ENCODE data around the gene LPP.
A peak's percentile ranks its signal among the peaks of the same experiment; 100 is the strongest.

The LPP gene

GRCh38 chr3:188239035-188239434 is 85.1 kb downstream of the LPP start:
- no peaks in the 10 kb centered on the region for H3K36me3 ChIP-seq (ENCODE audit: low read length)
- peaks cover 94% of the 10 kb centered on the region for H3F3A ChIP-seq (ENCODE audit: insufficient read depth)
- no peaks in the 10 kb centered on the region for H3K27me3 ChIP-seq (ENCODE audit: low read length)
- peaks cover 3% of the 10 kb centered on the region; the same call in 1 of the 2 replicates for H3K79me2 ChIP-seq (ENCODE audit: insufficient read depth, low read length)
- peak overlapping the region; percentile 99 for H3K27ac ChIP-seq (ENCODE audit: low read depth, low read length)
- no peaks in the 10 kb centered on the region for H4K20me1 ChIP-seq (ENCODE audit: low read depth, low read length)
- H2AFZ ChIP-seq (ENCODE audit: low read depth, low read length, severe bottlenecking) = no peak overlapping the region
- H3K9me3 ChIP-seq (ENCODE audit: insufficient read depth, low read length) = no peaks in the 10 kb centered on the region
- TF ChIP-seq CTCF (IDR thresholded peaks at IDR 0.05; ENCODE audit: insufficient read depth, low read length, poor library complexity, severe bottlenecking) (no peak), EZH2phosphoT487 (conservative IDR thresholded peaks at IDR 0.05; ENCODE audit: low read length) (no peak)
- peak overlapping the region; percentile 68 for H3K9ac ChIP-seq (ENCODE audit: low read length)
- no peaks in the 10 kb centered on the region for H3K9me2 ChIP-seq (replicated peaks; ENCODE audit: insufficient read depth, low read length)
- H3K4me2 ChIP-seq (ENCODE audit: low read depth, low read length, poor library complexity, severe bottlenecking) = peak overlapping the region; percentile 85
- H3K4me3 ChIP-seq (ENCODE audit: insufficient read depth, low read length, poor library complexity, severe bottlenecking) = no peak overlapping the region

GRCh38 chr3:188239577-188239976 is 85.6 kb downstream of the LPP start:
- Histone ChIP-seq H3K27me3 (ENCODE audit: low read length) (no peaks in the 10 kb centered on the region), H3K36me3 (ENCODE audit: low read length) (no peaks in the 10 kb centered on the region), H2AFZ (ENCODE audit: low read depth, low read length, severe bottlenecking) (no peak overlapping the region), H3K9me3 (ENCODE audit: insufficient read depth, low read length) (no peaks in the 10 kb centered on the region), H3K27ac (ENCODE audit: low read depth, low read length) (peak overlapping the region; percentile 99), H3K4me3 (ENCODE audit: insufficient read depth, low read length, poor library complexity, severe bottlenecking) (peak overlapping the region; percentile 43), H3K79me2 (ENCODE audit: insufficient read depth, low read length) (peaks cover 3% of the 10 kb centered on the region; the same call in 1 of the 2 replicates), H3K9ac (ENCODE audit: low read length) (peak overlapping the region; percentile 68), H4K20me1 (ENCODE audit: low read depth, low read length) (no peaks in the 10 kb centered on the region), H3K9me2 (replicated peaks; ENCODE audit: insufficient read depth, low read length) (no peaks in the 10 kb centered on the region), H3K4me2 (ENCODE audit: low read depth, low read length, poor library complexity, severe bottlenecking) (peak overlapping the region; percentile 85), H3F3A (ENCODE audit: insufficient read depth) (peaks cover 96% of the 10 kb centered on the region)
- TF ChIP-seq EZH2phosphoT487 (conservative IDR thresholded peaks at IDR 0.05; ENCODE audit: low read length) (no peak), CTCF (IDR thresholded peaks at IDR 0.05; ENCODE audit: insufficient read depth, low read length, poor library complexity, severe bottlenecking) (no peak)

- Histone ChIP-seq H2AFZ (ENCODE audit: low read depth, low read length, severe bottlenecking) (no peak overlapping the region), H3K4me3 (ENCODE audit: insufficient read depth, low read length, poor library complexity, severe bottlenecking) (peak overlapping the region; percentile 43), H3K36me3 (ENCODE audit: low read length) (no peaks in the 10 kb centered on the region), H3K9me2 (replicated peaks; ENCODE audit: insufficient read depth, low read length) (no peaks in the 10 kb centered on the region), H3K9ac (ENCODE audit: low read length) (peak overlapping the region; percentile 68), H3K27me3 (ENCODE audit: low read length) (no peaks in the 10 kb centered on the region), H3F3A (ENCODE audit: insufficient read depth) (peaks cover 90% of the 10 kb centered on the region), H3K27ac (ENCODE audit: low read depth, low read length) (peak overlapping the region; percentile 99), H3K79me2 (ENCODE audit: insufficient read depth, low read length) (peaks cover 3% of the 10 kb centered on the region; the same call in 1 of the 2 replicates), H4K20me1 (ENCODE audit: low read depth, low read length) (no peaks in the 10 kb centered on the region), H3K9me3 (ENCODE audit: insufficient read depth, low read length) (no peaks in the 10 kb centered on the region), H3K4me2 (ENCODE audit: low read depth, low read length, poor library complexity, severe bottlenecking) (peak overlapping the region; percentile 85)
- TF ChIP-seq EZH2phosphoT487 (conservative IDR thresholded peaks at IDR 0.05; ENCODE audit: low read length) (no peak), CTCF (IDR thresholded peaks at IDR 0.05; ENCODE audit: insufficient read depth, low read length, poor library complexity, severe bottlenecking) (no peak)
These were observed 86.4 kb downstream of the LPP start for GRCh38 chr3:188240189-188240981.

Data from SU-DHL-6 (cell line).